C4-2B (cell line): ENCODE data around the gene GABBR1.

Experiments
- H3K27ac ChIP-seq: fragments of 450-650 bp; 2 replicates; pipeline ENCODE4 v1.5.1; 2017
- ZFX ChIP-seq: fragments of 450-650 bp; IDR thresholded peaks from 2 replicates; pipeline ENCODE4 v1.6.1; 2017
- TF ChIP-seq, protein P1 (sequence below): fragments of 450-650 bp; conservative IDR thresholded peaks from 2 replicates; pipeline ENCODE4 v1.5.1; 2017; ENCODE audit warnings: mild to moderate bottlenecking

GABBR1 gene

DNA sequence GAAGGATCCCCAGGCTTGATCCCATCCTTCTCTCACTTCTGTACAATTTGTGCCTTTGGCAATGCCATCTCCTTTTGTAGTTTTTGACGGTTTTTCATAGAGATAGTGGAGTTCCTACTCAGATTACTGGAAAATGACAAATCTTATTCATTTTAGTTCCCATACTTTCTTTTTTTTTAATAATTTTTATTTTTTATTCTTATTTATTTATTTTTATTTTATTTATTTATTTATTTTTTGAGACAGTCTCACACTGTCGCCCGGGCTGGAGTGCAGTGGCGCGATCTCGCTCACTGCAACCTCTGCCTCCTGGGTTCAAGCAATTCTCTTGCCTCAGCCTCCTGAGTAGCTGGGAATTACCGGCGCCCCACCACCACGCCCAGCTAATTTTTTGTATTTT, 4.3 kb upstream of the GABBR1 start:
- TF ChIP-seq ZFX: no peak
- TF ChIP-seq, protein P1, sequence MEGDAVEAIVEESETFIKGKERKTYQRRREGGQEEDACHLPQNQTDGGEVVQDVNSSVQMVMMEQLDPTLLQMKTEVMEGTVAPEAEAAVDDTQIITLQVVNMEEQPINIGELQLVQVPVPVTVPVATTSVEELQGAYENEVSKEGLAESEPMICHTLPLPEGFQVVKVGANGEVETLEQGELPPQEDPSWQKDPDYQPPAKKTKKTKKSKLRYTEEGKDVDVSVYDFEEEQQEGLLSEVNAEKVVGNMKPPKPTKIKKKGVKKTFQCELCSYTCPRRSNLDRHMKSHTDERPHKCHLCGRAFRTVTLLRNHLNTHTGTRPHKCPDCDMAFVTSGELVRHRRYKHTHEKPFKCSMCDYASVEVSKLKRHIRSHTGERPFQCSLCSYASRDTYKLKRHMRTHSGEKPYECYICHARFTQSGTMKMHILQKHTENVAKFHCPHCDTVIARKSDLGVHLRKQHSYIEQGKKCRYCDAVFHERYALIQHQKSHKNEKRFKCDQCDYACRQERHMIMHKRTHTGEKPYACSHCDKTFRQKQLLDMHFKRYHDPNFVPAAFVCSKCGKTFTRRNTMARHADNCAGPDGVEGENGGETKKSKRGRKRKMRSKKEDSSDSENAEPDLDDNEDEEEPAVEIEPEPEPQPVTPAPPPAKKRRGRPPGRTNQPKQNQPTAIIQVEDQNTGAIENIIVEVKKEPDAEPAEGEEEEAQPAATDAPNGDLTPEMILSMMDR: no peak
- H3K27ac ChIP-seq: no peak overlapping the region

DNA sequence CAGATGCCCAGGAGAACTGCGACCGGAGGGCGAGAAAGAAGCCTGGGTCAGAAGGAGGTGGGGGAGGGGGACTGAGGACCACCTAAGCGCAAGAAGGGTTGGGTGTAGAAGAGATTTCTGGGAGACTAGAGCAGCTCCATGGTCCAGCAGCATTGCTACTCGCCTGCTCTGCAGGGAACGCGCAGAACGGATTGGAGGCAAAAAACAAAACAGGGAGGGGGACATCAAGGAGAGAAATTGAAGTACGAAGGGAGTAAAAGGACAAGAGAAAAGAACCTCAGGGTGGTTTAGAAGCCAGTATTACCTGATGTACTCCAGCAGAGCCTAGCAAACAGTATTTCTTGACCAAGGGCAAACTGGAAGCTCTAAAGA, 537 bp upstream of the GABBR1 start:
- H3K27ac ChIP-seq: peak overlapping the region; percentile 45
- TF ChIP-seq, protein P1: no peak
- no peak for TF ChIP-seq ZFX

DNA sequence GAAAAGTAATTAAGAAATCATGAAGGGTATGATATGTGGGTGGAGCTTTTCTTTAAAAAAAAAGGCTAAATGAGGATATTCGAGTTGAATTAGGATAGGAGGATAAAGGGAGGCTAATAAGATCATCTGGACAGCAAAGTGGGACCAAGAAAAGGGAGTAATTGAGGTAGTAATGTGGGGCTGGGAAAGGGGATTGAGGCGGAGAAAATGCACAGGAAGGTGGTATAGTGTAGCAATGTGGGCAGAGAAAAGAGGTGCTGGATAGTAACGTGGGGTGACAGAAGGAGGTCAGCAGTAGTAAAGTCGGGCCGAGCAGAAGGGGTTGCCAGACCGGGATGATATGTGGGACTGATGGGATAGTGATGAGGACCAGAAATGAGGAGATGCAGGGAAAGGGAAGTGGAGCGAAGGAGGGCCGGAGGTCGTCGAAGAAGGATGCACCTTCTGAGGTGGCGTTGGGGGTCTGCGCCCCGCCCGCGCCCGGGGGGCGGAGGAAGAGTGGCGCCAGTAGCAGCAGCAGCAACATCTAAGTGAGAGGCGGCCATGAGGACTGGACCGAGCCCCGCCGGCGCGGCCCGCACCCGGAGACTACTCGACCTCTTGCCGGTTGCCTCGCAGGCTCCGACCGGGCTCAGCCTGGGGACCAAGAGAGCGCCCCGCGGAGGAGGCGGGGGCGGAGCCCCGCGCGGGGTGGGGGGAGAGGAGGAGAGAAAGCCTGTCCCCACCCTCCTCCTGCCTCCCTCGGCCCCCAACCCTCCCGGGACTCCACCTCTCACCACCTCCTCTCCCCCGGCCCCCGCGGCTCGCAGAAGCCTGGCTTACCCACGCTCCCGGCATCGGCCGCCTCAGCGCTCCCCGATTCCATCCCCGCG, 887 bp downstream of the GABBR1 start:
- peak overlapping the region; percentile 45 for H3K27ac ChIP-seq
- TF ChIP-seq ZFX: no peak
- TF ChIP-seq, protein P1: no peak

DNA sequence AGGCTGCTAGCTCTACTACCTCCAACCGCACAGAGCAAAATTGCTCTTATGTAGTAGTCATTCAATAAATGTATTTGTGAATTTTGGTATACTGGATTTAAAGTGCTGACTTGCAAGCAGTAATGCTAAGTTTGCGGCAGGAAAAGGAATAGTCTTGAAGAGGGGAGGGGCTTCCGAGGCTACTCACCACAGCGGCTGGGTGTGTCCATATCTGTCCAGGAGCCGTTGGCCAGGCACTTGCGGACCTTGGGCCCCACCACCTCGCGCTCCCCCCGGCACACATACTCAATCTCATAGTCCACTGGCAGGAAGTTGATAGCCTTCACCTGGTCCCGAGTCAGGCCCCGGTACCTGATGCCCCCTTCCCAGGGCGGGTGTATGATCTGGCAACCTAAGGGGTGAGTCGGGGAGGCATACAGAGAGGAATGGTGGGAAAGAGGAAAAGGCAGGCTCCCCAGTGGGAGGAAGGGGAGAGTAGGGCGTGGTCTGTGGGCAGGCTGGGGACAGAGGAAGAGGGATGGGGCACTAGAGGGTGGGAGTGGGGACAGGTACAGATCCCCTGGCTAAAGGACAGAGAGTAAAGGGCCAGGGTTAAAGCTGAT, 1.7 kb downstream of the GABBR1 start:
- TF ChIP-seq ZFX: no peak
- TF ChIP-seq, protein P1: no peak
- H3K27ac ChIP-seq: no peak overlapping the region

DNA sequence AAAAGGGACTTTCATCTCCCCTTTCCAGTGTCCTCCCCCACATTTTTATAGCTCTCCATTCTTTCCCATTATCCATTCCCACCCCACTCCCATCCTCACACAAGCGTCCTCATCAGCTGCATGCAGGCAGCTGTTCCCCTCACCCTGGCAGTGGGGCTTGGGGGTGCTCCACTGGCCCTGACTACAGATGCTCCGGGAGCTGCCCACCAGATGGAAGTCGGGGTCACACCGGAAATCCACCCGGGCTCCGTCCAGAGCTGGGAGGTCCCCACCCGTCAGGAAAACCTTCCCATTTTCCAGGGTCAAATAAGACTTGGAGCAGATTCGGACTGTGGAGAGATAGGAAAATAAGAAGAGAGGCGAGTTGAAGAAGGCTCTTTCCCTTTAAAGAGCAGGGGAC, 2.7 kb downstream of the GABBR1 start:
- no peak overlapping the region for H3K27ac ChIP-seq
- no peak for TF ChIP-seq ZFX
- TF ChIP-seq, protein P1: no peak

DNA sequence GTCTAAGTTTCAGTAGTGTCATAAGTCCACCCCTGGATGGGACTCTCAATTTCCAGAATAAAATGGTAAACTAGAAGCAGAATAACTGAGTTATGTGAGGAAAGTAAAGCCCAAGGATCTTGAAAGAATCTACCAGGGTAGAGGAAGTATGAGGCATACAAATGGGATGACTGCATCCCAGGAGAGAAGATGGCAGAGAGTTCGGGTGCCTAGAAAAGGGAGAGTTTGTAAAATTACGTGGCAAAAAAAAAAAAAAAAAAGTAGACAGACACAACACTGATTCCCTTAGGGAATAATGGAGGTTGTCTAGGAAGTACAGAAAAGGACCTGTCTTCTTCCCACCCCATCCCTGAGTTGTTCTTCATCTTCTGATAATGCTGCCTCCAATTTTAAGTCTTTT, 3.4 kb downstream of the GABBR1 start:
- no peak for TF ChIP-seq ZFX
- TF ChIP-seq, protein P1: no peak
- no peak overlapping the region for H3K27ac ChIP-seq

DNA sequence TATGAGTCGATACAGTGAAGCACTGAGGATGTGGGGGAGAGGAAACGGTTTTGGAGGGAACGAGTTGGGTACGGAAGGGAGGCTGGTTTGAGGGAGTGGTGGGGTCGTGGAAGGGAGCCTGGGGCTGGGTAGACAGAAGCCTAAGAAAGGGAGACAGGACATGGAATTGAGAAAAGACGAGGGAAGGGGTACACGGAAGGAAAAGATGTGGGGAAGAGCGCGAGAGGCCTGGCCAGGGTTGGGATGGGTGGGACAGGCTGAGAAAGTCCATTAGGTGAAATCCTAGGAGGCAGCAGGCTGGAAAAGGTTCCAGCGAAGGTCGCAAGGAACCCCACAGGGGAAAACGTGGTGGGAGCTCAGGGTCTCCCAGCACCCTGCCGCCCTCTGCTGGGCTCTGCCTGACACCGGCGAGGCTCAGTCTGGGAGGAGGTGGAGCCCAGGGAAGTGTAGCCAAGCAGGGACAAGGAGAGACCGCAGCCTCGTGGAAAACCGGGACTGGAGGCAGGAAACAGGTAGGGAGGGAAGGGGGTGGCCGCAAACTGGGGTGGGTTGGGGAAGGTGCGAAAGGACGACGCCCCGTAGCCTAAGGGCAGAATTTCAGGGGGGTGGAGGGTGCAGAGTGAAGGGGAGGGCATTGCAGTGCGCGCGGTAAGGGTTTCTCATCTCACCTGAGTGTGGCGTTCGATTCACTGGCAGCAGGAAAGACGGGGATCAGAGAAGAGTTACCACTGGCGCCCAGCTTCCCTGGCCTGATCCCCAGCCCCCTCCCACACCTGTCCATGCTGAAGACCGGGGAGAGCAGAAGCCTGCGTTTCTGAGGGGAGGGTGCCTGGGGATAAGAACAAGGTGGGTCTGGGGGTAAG, 4.3 kb downstream of the GABBR1 start:
- H3K27ac ChIP-seq: no peak overlapping the region; the same call in 1 of the 2 replicates

More for the DNA sequence above, 4.3 kb downstream of the GABBR1 start:
- TF ChIP-seq, protein P1: peak; percentile 86
- no peak for TF ChIP-seq ZFX
